ENCODE measurements around the gene C20orf204.

The C20orf204 gene

GRCh38 chr20:64074184-64074789, 38.3 kb downstream of the C20orf204 start:
- no peak for TF ChIP-seq CTCF (IDR thresholded peaks at IDR 0.05; ENCODE audit: low read length, missing control alignments)
- no peak for DNase-seq (ENCODE audit: low read depth)
- H3K4me3 ChIP-seq (replicated peaks; ENCODE audit: low read depth, low read length): no peak overlapping the region

DNA sequence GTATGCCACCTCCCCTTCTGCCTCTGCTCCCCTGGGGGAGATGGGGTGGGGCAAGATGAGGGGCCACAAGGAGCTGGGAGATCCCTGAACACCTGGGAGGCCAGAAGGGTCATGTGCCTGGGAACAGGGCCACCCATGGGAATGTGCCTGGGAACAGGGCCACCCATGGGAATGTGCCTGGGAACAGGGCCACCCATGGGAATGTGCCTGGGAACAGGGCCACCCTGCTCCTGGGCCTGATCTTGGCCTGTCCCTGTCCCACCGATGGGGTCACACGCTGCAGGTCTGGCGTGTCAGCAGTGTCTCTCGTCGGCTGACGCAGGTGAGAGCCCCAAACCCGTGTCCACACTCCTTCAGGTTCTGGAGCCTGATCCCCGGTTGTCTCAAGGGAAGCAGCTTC, 39.0 kb downstream of the C20orf204 start:
- H3K4me3 ChIP-seq (replicated peaks; ENCODE audit: low read depth, low read length): no peak overlapping the region
- DNase-seq (ENCODE audit: low read depth): no peak
- no peak for TF ChIP-seq CTCF (IDR thresholded peaks at IDR 0.05; ENCODE audit: low read length, missing control alignments)

DNA sequence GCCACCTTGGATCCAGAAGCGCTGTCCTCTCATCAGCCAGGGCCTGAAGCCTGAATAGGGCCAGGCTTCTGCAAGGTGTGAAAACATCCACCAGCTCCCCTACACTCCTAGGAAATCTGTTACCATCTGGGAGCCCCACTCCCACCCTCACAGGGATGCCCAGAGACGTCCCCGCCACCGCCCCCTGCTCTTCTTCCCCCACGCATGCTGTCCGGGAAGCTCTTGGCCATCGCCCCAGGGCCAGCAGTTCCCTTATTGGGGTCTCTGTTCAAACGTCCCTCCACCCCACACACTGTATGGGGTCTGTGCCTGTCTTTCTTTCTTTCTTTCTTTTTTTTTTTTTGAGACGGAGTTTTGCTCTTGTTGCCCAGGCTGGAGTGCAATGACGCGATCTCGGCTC, 39.6 kb downstream of the C20orf204 start:
- no peak for TF ChIP-seq CTCF (IDR thresholded peaks at IDR 0.05; ENCODE audit: low read length, missing control alignments)
- no peak overlapping the region for H3K4me3 ChIP-seq (replicated peaks; ENCODE audit: low read depth, low read length)
- no peak for DNase-seq (ENCODE audit: low read depth)

DNA sequence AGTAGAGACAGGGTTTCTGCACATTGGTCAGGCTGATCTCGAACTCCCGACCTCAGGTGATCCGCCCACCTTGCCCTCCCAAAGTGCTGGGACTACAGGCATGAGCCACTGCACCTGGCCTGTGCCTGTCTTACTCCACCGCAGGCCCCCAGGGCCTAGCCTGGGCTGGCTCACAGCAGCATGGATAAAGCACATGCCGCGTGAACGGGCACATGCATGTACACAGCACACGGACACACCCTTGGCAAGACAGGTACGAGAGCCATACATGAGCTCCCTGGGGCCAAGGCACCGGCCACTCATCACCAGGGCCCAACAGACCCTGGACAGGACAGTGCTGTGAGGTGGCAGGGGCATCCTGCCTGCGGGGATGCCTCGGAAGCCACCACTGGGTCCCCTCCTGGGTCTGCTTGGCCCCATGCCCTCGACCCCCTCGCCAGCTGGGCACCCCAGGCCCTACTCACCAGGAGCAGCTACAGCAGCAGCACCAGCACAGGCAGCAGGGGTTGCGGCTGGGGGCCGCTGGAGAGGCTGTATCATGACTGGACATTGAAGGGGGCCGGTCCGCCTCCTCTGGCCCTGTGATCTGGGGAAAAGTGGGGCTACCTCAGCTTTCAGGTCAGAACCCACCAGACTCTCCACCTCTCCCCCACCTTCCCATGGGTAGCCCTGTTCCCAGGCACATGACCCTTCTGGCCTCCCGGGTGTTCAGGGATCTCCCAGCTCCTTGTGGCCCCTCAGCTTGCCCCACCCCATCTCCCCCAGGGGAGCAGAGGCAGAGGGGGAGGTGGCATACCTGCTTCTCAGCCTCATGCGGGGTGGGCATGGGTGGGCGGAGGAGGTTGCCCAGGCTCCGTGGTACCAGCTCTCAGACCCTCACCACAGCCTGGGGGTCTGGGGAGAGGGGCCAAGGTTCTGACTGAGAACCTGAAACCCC, 40.3 kb downstream of the C20orf204 start:
- TF ChIP-seq CTCF (IDR thresholded peaks at IDR 0.05; ENCODE audit: low read length, missing control alignments): no peak
- DNase-seq (ENCODE audit: low read depth): no peak
- H3K4me3 ChIP-seq (replicated peaks; ENCODE audit: low read depth, low read length): no peak overlapping the region

DNA sequence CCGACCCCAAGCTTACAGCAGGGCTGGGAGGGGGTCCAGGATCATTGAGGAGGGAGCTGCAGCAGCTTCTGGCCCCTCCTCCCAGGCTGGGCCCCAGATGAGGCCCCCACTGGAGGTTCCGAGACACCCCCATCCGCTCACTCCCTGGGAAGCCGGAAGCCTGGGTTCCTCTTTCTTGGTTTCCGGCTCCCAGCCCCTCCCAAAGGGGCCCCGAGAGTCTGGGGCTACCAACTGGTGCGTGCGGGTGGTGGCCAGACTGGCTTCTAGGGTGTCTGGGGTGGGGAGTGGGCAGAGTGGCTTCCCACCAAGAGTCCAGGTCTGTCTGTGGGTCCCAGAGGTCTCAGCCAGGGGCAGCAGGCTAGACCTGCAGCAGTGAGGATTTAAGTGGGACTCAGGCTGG, 41.1 kb downstream of the C20orf204 start:
- H3K4me3 ChIP-seq (replicated peaks; ENCODE audit: low read depth, low read length): no peak overlapping the region
- no peak for DNase-seq (ENCODE audit: low read depth)
- TF ChIP-seq CTCF (IDR thresholded peaks at IDR 0.05; ENCODE audit: low read length, missing control alignments): no peak

DNA sequence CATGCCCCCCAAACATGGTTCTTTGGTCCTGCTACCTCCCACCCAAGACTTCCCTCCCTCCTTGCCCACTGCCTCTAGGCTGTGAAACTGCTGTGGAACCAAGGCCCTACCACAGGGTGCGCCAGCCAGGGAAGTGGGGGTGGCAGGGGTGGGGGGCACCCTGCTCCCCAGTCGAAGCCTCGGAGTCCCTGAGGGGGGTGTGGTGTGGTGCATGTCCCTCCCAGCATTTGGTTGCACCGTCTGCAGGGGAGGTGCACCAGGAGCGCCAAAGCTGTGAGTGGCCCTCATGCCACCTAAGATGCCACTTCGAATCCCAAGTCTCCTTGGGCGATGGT, 41.5 kb downstream of the C20orf204 start:
- no peak overlapping the region for H3K4me3 ChIP-seq (replicated peaks; ENCODE audit: low read depth, low read length)
- TF ChIP-seq CTCF (IDR thresholded peaks at IDR 0.05; ENCODE audit: low read length, missing control alignments): no peak
- no peak for DNase-seq (ENCODE audit: low read depth)

Data from fibroblast of pulmonary artery (primary cell).